ENCODE measurements around the gene PSME2. TPM values are rescaled to one million over a fixed set of nuclear protein-coding genes. Genes with fewer than 3 reads are reported as not detected.
A peak's percentile ranks its signal among the peaks of the same experiment; 100 is the strongest.

PSME2 gene
- total RNA-seq, 2 donors from 2014 or later = 106 to 112 TPM

- Histone ChIP-seq H3K9me3 (ENCODE audit: control insufficient read depth, low read length) (no peaks in the 10 kb centered on the region), H3K9ac (ENCODE audit: extremely low read depth, low read length, poor library complexity, severe bottlenecking) (peak within 1 kb of the TSS; percentile 86), H3K4me1 (ENCODE audit: control insufficient read depth, insufficient read depth, low read length) (no peaks in the 10 kb centered on the region), H3K27ac (ENCODE audit: low read depth, low read length) (peak within 1 kb of the TSS; percentile 83), H3K36me3 (ENCODE audit: control insufficient read depth, insufficient read depth, low read length) (peaks cover 43% of the 10 kb centered on the region), H3K27me3 (ENCODE audit: control insufficient read depth, insufficient read depth, low read length, poor library complexity, severe bottlenecking) (no peaks in the 10 kb centered on the region), H3K4me3 (ENCODE audit: low read length) (peak within 1 kb of the TSS; percentile 98)
- WGBS, 2 experiments (ENCODE audit: insufficient coverage in 1 of 2, insufficient read length in 1 of 2) = 0% methylated on average over 50 to 65 of the region's 65 CpGs
- TF ChIP-seq CTCF (conservative IDR thresholded peaks at IDR 0.05) = peak; percentile 70
- H3K4me3 Mint-ChIP-seq = peak within 1 kb of the TSS; percentile 99
- H3K27ac Mint-ChIP-seq = peak within 1 kb of the TSS; percentile 97
- peak; percentile 100 for DNase-seq
- peaks cover 29% of the 10 kb centered on the region for H3K4me1 Mint-ChIP-seq
- H3K27me3 Mint-ChIP-seq (ENCODE audit: insufficient read depth) = no peaks in the 10 kb centered on the region
- H3K36me3 Mint-ChIP-seq (ENCODE audit: low read depth) = peaks cover 35% of the 10 kb centered on the region
- no peaks in the 10 kb centered on the region for H3K9me3 Mint-ChIP-seq
Measured at GRCh38 chr14:24141097-24141880, 5.1 kb downstream of the PSME2 start, which contains the start of gene EMC9. Gene EMC9, minus strand, starts transcription at chr14:24141591. Its CDS starts 287 bp downstream, at chr14:24141304.

- Histone ChIP-seq H3K9me3 (ENCODE audit: control insufficient read depth, low read length) (no peaks in the 10 kb centered on the region), H3K36me3 (ENCODE audit: control insufficient read depth, insufficient read depth, low read length) (peaks cover 37% of the 10 kb centered on the region), H3K9ac (ENCODE audit: extremely low read depth, low read length, poor library complexity, severe bottlenecking) (no peak overlapping the region), H3K27me3 (ENCODE audit: control insufficient read depth, insufficient read depth, low read length, poor library complexity, severe bottlenecking) (no peaks in the 10 kb centered on the region), H3K4me1 (ENCODE audit: control insufficient read depth, insufficient read depth, low read length) (no peaks in the 10 kb centered on the region), H3K4me3 (ENCODE audit: low read length) (peak overlapping the region; percentile 98), H3K27ac (ENCODE audit: low read depth, low read length) (no peak overlapping the region)
- no peaks in the 10 kb centered on the region for H3K27me3 Mint-ChIP-seq (ENCODE audit: insufficient read depth)
- H3K4me1 Mint-ChIP-seq = peaks cover 20% of the 10 kb centered on the region
- H3K9me3 Mint-ChIP-seq = no peaks in the 10 kb centered on the region
- no peak overlapping the region for H3K27ac Mint-ChIP-seq
- H3K4me3 Mint-ChIP-seq = peak overlapping the region; percentile 99
- 95% methylated on average over 9 of the region's 9 CpGs; no CpG with 5 or more reads in 1 of the 2 experiments for WGBS, 2 experiments (ENCODE audit: insufficient coverage in 1 of 2, insufficient read length in 1 of 2)
- peak; percentile 46 for TF ChIP-seq CTCF (conservative IDR thresholded peaks at IDR 0.05)
- H3K36me3 Mint-ChIP-seq (ENCODE audit: low read depth) = peaks cover 33% of the 10 kb centered on the region
- no peak for DNase-seq
Measured at GRCh38 chr14:24139272-24139934, 7.0 kb downstream of the PSME2 start.

GRCh38 chr14:24138396-24139271 lies 7.8 kb downstream of the PSME2 start:
- no peaks in the 10 kb centered on the region for H3K27me3 Mint-ChIP-seq (ENCODE audit: insufficient read depth)
- no peaks in the 10 kb centered on the region for H3K9me3 Mint-ChIP-seq
- H3K9me3 ChIP-seq (ENCODE audit: control insufficient read depth, low read length) = no peaks in the 10 kb centered on the region
- H3K9ac ChIP-seq (ENCODE audit: extremely low read depth, low read length, poor library complexity, severe bottlenecking) = no peak overlapping the region
- WGBS, 2 experiments (ENCODE audit: insufficient coverage in 1 of 2, insufficient read length in 1 of 2) = 93 to 94% methylated on average over 8 to 13 of the region's 13 CpGs
- H3K27ac ChIP-seq (ENCODE audit: low read depth, low read length) = no peak overlapping the region
- H3K36me3 ChIP-seq (ENCODE audit: control insufficient read depth, insufficient read depth, low read length) = peaks cover 29% of the 10 kb centered on the region
- H3K4me3 ChIP-seq (ENCODE audit: low read length) = no peak overlapping the region
- H3K27ac Mint-ChIP-seq = no peak overlapping the region
- peak overlapping the region; percentile 99 for H3K4me3 Mint-ChIP-seq
- H3K27me3 ChIP-seq (ENCODE audit: control insufficient read depth, insufficient read depth, low read length, poor library complexity, severe bottlenecking) = no peaks in the 10 kb centered on the region
- no peak for DNase-seq
- peaks cover 28% of the 10 kb centered on the region for H3K36me3 Mint-ChIP-seq (ENCODE audit: low read depth)
- no peaks in the 10 kb centered on the region for H3K4me1 ChIP-seq (ENCODE audit: control insufficient read depth, insufficient read depth, low read length)
- H3K4me1 Mint-ChIP-seq = peaks cover 20% of the 10 kb centered on the region
- no peak for TF ChIP-seq CTCF (conservative IDR thresholded peaks at IDR 0.05)
